Measurements from ENCODE around the gene SLA2. TPM values are rescaled to one million over a fixed set of nuclear protein-coding genes. Genes with fewer than 3 reads are reported as not detected.
A peak's percentile ranks its signal among the peaks of the same experiment; 100 is the strongest.

SLA2 gene
- polyA plus RNA-seq, 2 of the 4 experiments (the other 2 are of a cell fraction), result 0.06 TPM; not detected in 1

GRCh38 chr20:36604952-36605398, 41.0 kb downstream of the SLA2 start:
- Histone ChIP-seq H3K4me3 (peak overlapping the region; percentile 35; the same call in 2 of the 3 replicates), H3K27ac (peak overlapping the region; percentile 78 to 82), H3K9me3 (no peaks in the 10 kb centered on the region), H3K4me2 (peak overlapping the region; percentile 86), H3K4me1 (peaks cover 22% of the 10 kb centered on the region)
- no peak for DNase-seq (ENCODE audit: low read depth in 1 of 2, low spot score in 1 of 2)
- FAIRE-seq, result no peak
- CTCF ChIA-PET, result interaction anchor here (0.6 to 4.3 kb wide), 42 partner anchors 7 to 449 kb away, joined by 3 to 54 read pairs (median 4); partner anchors contain the start of genes DSN1 and TGIF2
- TF ChIP-seq HMGXB4 (CRISPR knock-in tag; IDR thresholded peaks at IDR 0.05; ENCODE audit: borderline replicate concordance), result no peak
- TF ChIP-seq MAX (IDR thresholded peaks at IDR 0.05), result no peak
- TF ChIP-seq HOXA7 (CRISPR knock-in tag; IDR thresholded peaks at IDR 0.05), result no peak
- no peak for TF ChIP-seq NFE2L2 (conservative IDR thresholded peaks at IDR 0.05; ENCODE audit: low read length)
- no peak for TF ChIP-seq USF2 (IDR thresholded peaks at IDR 0.05)
- TF ChIP-seq EHF (CRISPR knock-in tag; IDR thresholded peaks at IDR 0.05), result no peak
- TF ChIP-seq MAZ (IDR thresholded peaks at IDR 0.05; ENCODE audit: borderline replicate concordance, low read depth, low read length), result no peak
- no peak for TF ChIP-seq HEYL (CRISPR knock-in tag; IDR thresholded peaks at IDR 0.05)
- TF ChIP-seq CBX8 (IDR thresholded peaks at IDR 0.05), result no peak
- no peak for TF ChIP-seq ZC3H11A (IDR thresholded peaks at IDR 0.05)
- no peak; the same call in 1 of the 2 replicates for TF ChIP-seq ZNF302 (CRISPR knock-in tag; IDR thresholded peaks at IDR 0.05)
- no peak for TF ChIP-seq TP53 (CRISPR knock-in tag; IDR thresholded peaks at IDR 0.05)
- TF ChIP-seq ATOH8 (CRISPR knock-in tag; IDR thresholded peaks at IDR 0.05; ENCODE audit: low read depth), result no peak
- no peak for TF ChIP-seq HDAC2 (IDR thresholded peaks at IDR 0.05)
- TF ChIP-seq POLR2AphosphoS2 (conservative IDR thresholded peaks at IDR 0.05; ENCODE audit: low read length), result no peak
- no peak for TF ChIP-seq GATA3 (IDR thresholded peaks at IDR 0.05; ENCODE audit: borderline replicate concordance)
- TF ChIP-seq KDM5A (IDR thresholded peaks at IDR 0.05), result no peak
- no peak for TF ChIP-seq POLR2A (IDR thresholded peaks at IDR 0.05; ENCODE audit: low read length)
- ATAC-seq, result peak; percentile 1 to 8; a peak in 3 of 6 replicates
- POLR2A ChIA-PET, result interaction anchor here (1.1 to 1.4 kb wide), 2 partner anchors 9 to 16 kb away, joined by 3 to 5 read pairs; no protein-coding TSS in a partner anchor
- 49% methylated on average over 15 of the region's 15 CpGs for WGBS (ENCODE audit: missing lambda C conversion rate)

GRCh38 chr20:36601540-36601939, 44.5 kb downstream of the SLA2 start:
- H3K4me1 ChIP-seq, result peaks cover 5% of the 10 kb centered on the region; the same call in 2 of the 3 replicates
- H3K27ac ChIP-seq, result no peak overlapping the region
- ChIA-PET POLR2A (no interaction called here), CTCF (no interaction called here)
- 41% methylated on average over 1 of the region's 1 CpG for WGBS (ENCODE audit: missing lambda C conversion rate)
- no peak overlapping the region for H3K4me3 ChIP-seq
- DNase-seq (ENCODE audit: low read depth in 1 of 2, low spot score in 1 of 2) (no peak), ATAC-seq (no peak), FAIRE-seq (no peak)
- no peak overlapping the region for H3K4me2 ChIP-seq
- no peaks in the 10 kb centered on the region for H3K9me3 ChIP-seq
- TF ChIP-seq GATA3 (IDR thresholded peaks at IDR 0.05; ENCODE audit: borderline replicate concordance) (no peak), ESRRA (IDR thresholded peaks at IDR 0.05; ENCODE audit: borderline replicate concordance, low read length) (no peak), PHF8 (IDR thresholded peaks at IDR 0.05; ENCODE audit: borderline replicate concordance, low read depth) (no peak), CBX2 (IDR thresholded peaks at IDR 0.05; ENCODE audit: borderline replicate concordance, low read depth) (no peak), JUN (IDR thresholded peaks at IDR 0.05) (no peak), ZFP36 (IDR thresholded peaks at IDR 0.05; ENCODE audit: borderline replicate concordance, partially characterized antibody) (no peak)
